Kidney glomerular epithelial cell (primary cell): Measurements from ENCODE around the gene ADGRD2.

Source experiments
- DNase-seq: peaks from one replicate; lab custom pipeline; 2025; lab: John Stamatoyannopoulos, UW

Gene ADGRD2

DNA sequence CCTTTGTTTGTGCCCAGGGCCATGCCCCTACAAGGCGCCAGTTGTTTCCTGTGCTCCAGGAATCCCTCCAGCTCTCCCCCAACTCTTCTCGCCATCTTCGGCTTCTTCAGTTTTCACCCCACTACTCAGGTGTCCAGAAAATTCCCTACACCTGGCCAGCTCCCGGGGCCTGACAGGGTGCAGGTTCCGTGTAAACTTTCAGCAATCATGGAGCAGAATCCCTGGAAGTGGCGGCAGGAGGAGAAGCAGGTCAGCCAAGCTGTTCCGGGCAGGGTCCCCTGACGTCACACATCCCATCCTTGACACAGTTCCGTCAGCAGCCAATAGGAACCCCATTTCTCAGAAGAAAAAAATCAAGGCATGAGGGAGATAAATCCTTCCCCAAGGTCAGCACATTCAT is 12.2 kb upstream of the ADGRD2 start:
- DNase-seq: no peak

GRCh38 chr9:124439086-124439485 is 11.2 kb upstream of the ADGRD2 start:
- DNase-seq: no peak

- DNase-seq: no peak
Observed at GRCh38 chr9:124439686-124440243, 10.5 kb upstream of the ADGRD2 start.

- no peak for DNase-seq
Observed at GRCh38 chr9:124440786-124441185, 9.5 kb upstream of the ADGRD2 start.

- no peak for DNase-seq
Observed at GRCh38 chr9:124441291-124441690, 9.0 kb upstream of the ADGRD2 start.

- DNase-seq: no peak
Observed at GRCh38 chr9:124442379-124442778, 7.9 kb upstream of the ADGRD2 start.

- no peak for DNase-seq
Observed at GRCh38 chr9:124442826-124443225, 7.4 kb upstream of the ADGRD2 start.

DNA sequence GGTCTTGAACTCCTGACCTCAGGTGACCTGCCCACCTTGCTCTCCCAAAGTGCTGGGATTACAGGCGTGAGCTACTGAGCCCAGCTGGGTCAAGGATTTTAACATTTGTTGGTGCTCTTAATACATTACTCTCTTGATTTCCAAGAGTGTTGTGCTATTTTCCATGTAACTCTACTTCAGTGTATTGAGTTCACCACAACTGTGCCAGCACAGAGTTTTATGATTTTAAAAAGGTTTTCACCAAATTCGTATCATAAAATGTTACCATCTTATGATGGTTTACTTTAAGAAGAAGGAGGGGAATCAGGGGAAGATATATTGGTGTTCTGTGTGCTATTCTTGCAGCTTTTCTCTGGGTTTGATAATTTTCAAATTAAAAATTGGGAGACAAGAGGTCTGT is 6.6 kb upstream of the ADGRD2 start:
- no peak for DNase-seq

- DNase-seq: no peak
Observed at GRCh38 chr9:124444166-124444565, 6.1 kb upstream of the ADGRD2 start.

- no peak for DNase-seq
Observed at GRCh38 chr9:124447297-124447661, 3.0 kb upstream of the ADGRD2 start.

GRCh38 chr9:124448019-124448418 is 2.2 kb upstream of the ADGRD2 start:
- no peak for DNase-seq

- DNase-seq: no peak
Observed at GRCh38 chr9:124449381-124450151, 685 bp upstream of the ADGRD2 start.

DNA sequence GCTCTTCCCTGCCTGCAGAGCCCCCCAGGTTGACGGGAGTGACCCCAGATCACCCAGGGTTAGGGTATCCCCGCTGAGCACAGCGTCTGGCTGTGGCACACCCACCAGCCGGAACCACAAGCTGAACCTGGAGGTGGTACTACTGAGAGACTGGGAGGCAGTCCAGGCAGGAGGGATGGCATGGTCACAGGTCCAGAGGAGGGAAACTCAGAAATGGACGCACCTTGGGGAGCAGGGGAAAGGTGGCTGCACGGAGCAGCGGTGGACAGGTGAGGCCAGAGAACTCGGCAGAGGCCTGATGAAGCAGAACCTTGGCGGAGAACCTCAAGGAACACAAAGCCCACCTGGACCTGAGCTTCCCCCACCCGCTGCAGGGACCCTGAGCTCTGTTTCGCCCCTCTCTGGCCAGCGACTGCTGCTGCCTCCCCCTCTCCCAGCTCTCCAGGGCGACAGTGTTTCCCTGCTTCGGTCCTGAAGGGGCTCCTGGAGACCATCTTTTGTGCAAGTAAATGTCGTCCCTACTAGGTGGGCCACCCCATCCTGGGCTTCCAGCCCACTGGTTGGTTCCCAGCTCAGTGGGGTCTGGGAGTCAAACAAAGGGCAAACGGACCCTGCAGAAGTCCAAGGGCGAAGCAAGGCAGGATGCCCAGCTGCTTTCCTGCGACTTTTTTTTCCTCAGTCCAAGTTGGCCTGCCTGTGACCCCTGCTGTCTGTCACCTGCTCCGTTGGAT is 845 bp downstream of the ADGRD2 start:
- no peak for DNase-seq

DNA sequence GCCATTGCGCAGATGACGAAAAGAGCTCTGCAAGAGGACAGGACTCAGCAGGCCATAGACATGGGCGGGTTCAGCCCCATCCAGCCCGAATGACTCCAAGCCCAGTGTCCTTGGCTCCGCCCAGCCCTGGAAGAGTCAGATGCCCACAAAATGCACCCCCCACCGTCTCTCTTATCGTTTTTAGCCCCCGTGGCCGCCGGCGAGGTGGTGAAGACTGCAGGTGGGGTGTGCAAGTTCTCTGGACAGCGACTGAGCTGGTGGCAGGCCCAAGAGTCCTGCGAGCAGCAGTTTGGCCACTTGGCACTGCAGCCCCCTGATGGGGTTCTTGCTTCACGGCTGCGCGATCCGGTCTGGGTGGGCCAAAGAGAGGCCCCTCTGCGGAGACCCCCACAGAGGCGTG is 2.1 kb downstream of the ADGRD2 start:
- no peak for DNase-seq

DNA sequence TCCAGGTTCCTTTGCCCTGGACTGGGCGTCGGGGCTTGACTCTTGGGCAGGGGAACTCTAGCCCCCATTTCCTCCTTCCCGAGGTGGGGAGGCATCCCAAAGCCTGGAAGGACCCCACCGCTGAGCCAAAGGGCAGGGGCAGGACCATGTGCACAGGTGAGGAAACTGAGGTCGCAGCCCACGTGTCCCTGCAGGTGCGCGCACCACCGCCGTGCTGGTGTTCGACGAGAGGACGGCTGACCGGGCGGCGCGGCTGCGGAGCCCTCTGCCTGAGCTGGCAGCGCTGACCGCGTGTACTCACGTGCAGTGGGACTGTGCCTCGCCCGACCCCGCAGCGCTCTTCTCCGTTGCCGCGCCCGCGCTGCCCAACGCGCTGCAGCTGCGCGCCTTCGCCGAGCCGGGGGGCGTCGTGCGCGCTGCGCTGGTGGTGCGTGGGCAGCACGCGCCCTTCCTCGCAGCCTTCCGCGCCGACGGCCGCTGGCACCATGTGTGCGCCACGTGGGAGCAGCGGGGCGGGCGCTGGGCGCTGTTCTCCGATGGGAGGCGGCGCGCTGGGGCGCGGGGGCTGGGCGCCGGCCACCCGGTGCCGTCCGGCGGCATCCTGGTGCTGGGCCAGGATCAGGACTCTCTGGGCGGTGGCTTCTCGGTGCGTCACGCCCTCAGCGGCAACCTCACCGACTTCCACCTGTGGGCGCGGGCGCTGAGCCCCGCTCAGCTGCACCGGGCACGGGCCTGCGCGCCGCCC is 2.8 kb downstream of the ADGRD2 start:
- DNase-seq: no peak

DNA sequence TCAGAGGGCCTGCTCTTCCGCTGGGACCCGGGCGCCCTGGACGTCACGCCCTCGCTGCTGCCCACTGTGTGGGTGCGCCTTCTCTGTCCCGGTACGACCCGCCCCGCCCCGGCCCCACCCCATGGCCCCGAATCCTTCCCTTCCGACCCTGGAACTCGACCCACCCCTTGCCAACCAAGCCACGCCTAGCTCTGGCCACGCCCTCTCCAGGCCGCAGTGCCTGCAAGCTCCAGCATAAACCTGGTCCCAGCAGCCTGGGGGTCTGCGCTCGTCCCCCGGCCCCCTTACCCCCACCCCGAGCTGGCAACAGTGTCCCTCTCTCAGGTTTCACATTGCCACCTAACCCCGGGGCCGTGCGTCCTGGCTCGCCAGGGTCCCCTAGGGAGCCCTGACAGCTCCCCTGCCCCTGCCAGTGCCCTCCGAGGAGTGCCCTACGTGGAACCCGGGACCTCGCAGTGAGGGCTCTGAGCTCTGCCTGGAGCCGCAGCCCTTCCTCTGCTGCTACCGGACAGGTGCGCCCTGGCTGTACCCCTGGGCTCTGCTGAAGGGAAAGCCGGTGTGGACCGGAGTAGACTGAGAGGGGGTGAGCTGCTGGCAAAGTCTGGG is 3.4 kb downstream of the ADGRD2 start:
- DNase-seq: no peak

DNA sequence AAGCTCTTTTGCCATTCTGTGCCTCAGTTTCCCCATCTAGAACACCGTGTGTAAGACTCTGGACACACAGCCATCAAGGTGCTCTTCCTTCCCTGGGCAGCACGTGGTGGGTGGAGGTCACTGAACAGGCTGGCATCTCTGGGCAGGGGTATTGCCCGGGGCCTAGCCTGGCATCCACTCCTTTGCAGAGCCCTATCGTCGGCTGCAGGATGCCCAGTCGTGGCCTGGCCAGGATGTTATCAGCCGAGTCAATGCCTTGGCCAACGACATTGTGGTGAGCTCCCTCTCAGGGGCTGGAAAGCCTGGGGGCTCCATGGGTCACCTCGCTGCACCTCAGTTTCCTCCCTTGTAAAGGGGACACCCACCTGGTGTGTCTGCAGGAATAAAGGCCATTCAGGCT is 4.0 kb downstream of the ADGRD2 start:
- no peak for DNase-seq

DNA sequence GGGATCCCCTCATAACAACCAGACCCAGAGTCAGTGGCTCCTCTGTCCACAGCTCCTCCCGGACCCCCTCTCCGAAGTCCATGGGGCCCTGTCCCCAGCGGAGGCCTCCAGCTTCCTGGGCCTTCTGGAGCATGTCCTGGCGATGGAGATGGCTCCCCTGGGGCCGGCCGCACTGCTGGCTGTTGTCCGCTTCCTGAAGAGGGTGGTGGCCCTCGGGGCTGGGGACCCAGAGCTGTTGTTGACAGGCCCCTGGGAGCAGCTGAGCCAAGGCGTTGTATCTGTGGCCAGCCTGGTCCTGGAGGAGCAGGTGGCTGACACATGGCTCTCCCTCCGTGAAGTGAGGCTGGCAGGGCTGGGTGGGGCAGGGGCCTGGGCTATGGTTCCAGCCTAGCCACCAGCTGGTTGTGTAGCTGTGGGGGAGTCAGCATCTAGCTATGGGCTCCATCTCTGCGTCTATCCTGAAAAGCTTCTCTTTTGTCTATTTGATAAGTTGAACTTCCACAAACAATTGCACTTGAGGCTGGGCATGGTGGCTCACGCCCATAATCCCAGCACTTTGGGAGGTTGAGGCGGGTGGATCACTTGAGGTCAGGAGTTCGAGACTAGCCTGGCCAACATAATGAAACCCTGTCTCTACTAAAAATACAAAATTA is 4.7 kb downstream of the ADGRD2 start:
- DNase-seq: no peak

- no peak for DNase-seq
Observed at GRCh38 chr9:124455820-124456219, 5.6 kb downstream of the ADGRD2 start.

GRCh38 chr9:124456341-124457078 is 6.3 kb downstream of the ADGRD2 start:
- no peak for DNase-seq
